ENCODE data around the gene TENT4A.

DNA sequence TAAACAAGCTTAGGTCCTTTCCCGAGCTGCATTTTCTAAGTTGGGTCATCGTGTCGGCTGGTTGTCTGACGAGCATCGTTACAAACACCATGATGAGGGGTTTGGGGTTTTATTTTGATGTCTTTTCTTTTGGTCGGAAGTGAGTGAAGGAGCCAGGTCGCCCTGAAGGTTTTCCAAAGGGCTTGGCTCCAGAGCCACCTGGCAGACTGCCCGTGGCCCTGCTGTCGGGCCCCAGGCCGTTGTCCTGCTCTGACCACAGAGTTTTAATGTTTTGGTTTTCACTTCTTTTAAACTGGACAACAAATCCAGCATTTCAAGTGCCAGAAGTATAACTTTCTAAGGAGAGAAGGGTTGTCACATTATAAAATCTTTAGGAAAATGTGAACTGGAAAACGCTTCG, 42.3 kb downstream of the TENT4A start:
- no peak for TF ChIP-seq EZH2 (IDR thresholded peaks at IDR 0.05; ENCODE audit: low read length, unreplicated experiment)
- TF ChIP-seq, protein P1, sequence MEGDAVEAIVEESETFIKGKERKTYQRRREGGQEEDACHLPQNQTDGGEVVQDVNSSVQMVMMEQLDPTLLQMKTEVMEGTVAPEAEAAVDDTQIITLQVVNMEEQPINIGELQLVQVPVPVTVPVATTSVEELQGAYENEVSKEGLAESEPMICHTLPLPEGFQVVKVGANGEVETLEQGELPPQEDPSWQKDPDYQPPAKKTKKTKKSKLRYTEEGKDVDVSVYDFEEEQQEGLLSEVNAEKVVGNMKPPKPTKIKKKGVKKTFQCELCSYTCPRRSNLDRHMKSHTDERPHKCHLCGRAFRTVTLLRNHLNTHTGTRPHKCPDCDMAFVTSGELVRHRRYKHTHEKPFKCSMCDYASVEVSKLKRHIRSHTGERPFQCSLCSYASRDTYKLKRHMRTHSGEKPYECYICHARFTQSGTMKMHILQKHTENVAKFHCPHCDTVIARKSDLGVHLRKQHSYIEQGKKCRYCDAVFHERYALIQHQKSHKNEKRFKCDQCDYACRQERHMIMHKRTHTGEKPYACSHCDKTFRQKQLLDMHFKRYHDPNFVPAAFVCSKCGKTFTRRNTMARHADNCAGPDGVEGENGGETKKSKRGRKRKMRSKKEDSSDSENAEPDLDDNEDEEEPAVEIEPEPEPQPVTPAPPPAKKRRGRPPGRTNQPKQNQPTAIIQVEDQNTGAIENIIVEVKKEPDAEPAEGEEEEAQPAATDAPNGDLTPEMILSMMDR (conservative IDR thresholded peaks at IDR 0.05; ENCODE audit: low read depth, low read length) = no peak

Measured in PC-3 (cell line).